Glutamatergic neuron (in vitro differentiated cells): Measurements from ENCODE around the gene MX1. TPM values are rescaled to one million over a fixed set of nuclear protein-coding genes. Genes with fewer than 3 reads are reported as not detected.

ENCODE experiments used
- DNase-seq: peaks from one replicate; pipeline ENCODE4 v3.0.0; 2022
- H3K27ac Mint-ChIP-seq: one replicate; pipeline ENCODE4 v1.8.0; 2020; ENCODE audit warnings: mild to moderate bottlenecking, mixed read lengths, inconsistent platforms; ENCODE audit not compliant: unreplicated experiment
- H3K27me3 Mint-ChIP-seq: one replicate; pipeline ENCODE4 v1.8.0; 2020; ENCODE audit warnings: mild to moderate bottlenecking, moderate library complexity, mixed read lengths, inconsistent platforms; ENCODE audit not compliant: unreplicated experiment
- H3K36me3 Mint-ChIP-seq: one replicate; pipeline ENCODE4 v1.8.0; 2020; ENCODE audit warnings: mild to moderate bottlenecking, mixed read lengths, inconsistent platforms; ENCODE audit not compliant: unreplicated experiment
- H3K4me1 Mint-ChIP-seq: one replicate; pipeline ENCODE4 v1.8.0; 2020; ENCODE audit warnings: mild to moderate bottlenecking, low read depth, mixed read lengths, inconsistent platforms; ENCODE audit not compliant: unreplicated experiment
- H3K4me3 Mint-ChIP-seq: one replicate; pipeline ENCODE4 v1.8.0; 2020; ENCODE audit warnings: mild to moderate bottlenecking, mixed read lengths, inconsistent platforms; ENCODE audit not compliant: unreplicated experiment
- H3K9me3 Mint-ChIP-seq: one replicate; pipeline ENCODE4 v1.8.0; 2020; ENCODE audit warnings: mild to moderate bottlenecking, moderate library complexity, mixed read lengths, inconsistent platforms; ENCODE audit not compliant: unreplicated experiment
- CTCF ChIP-seq: fragments of 200-600 bp; sonication (generic); IDR thresholded peaks from one replicate; pipeline ENCODE4 v1.5.0; 2021; ENCODE audit not compliant: partially characterized antibody, unreplicated experiment
- total RNA-seq: library from RNA; stranded (reverse); fragmentation: NEBNext Ultra II Directional; extraction: Animal tissue kit (Norgen Biotek cat#: 25700); gene quantifications from one replicate; pipeline ENCODE4 v1.2.1, GENCODE V29; 2021; ENCODE audit not compliant: unreplicated experiment

MX1 gene
- total RNA-seq, 1 donor from 2014 or later: 1.5 TPM

DNA sequence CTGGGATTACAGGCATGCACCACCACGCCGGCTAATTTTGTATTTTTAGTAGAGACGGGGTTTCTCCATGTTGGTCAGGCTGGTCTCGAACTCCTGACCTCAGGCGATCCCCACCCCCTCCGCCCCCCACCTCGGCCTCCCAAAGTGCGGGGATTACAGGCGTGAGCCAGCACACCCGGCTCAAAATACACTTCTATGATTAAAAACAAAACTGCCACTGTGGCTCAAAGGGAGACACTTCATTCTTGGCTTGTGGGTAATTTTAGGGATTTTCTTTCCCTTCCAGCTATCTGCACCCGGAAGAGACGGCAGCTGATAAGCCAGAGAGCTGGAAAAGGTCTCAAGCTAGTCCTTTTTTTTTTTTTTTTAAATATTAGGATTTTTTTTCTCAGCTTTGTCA is 57.4 kb downstream of the MX1 start:
- no peak for DNase-seq
- Mint-ChIP-seq H3K4me1 (no peaks in the 10 kb centered on the region), H3K36me3 (no peaks in the 10 kb centered on the region), H3K27ac (no peak overlapping the region), H3K27me3 (no peaks in the 10 kb centered on the region), H3K4me3 (no peak overlapping the region), H3K9me3 (no peaks in the 10 kb centered on the region)
- TF ChIP-seq CTCF: no peak

- TF ChIP-seq CTCF: no peak
- Mint-ChIP-seq H3K4me3 (no peak overlapping the region), H3K27ac (no peak overlapping the region), H3K36me3 (no peaks in the 10 kb centered on the region), H3K27me3 (no peaks in the 10 kb centered on the region), H3K9me3 (no peaks in the 10 kb centered on the region), H3K4me1 (no peaks in the 10 kb centered on the region)
- no peak for DNase-seq
Observed at GRCh38 chr21:41483973-41484372, 57.9 kb downstream of the MX1 start.

- Mint-ChIP-seq H3K36me3 (no peaks in the 10 kb centered on the region), H3K4me3 (no peak overlapping the region), H3K4me1 (no peaks in the 10 kb centered on the region), H3K9me3 (no peaks in the 10 kb centered on the region), H3K27ac (peak overlapping the region; percentile 41), H3K27me3 (no peaks in the 10 kb centered on the region)
- TF ChIP-seq CTCF: no peak
- no peak for DNase-seq
Observed at GRCh38 chr21:41487082-41487481, 61.0 kb downstream of the MX1 start.

GRCh38 chr21:41488080-41488479 is 62.0 kb downstream of the MX1 start:
- no peaks in the 10 kb centered on the region for H3K27me3 Mint-ChIP-seq
- H3K4me3 Mint-ChIP-seq: no peak overlapping the region
- no peak for TF ChIP-seq CTCF
- H3K9me3 Mint-ChIP-seq: no peaks in the 10 kb centered on the region
- no peaks in the 10 kb centered on the region for H3K4me1 Mint-ChIP-seq
- no peaks in the 10 kb centered on the region for H3K36me3 Mint-ChIP-seq
- DNase-seq: no peak
- H3K27ac Mint-ChIP-seq: no peak overlapping the region

DNA sequence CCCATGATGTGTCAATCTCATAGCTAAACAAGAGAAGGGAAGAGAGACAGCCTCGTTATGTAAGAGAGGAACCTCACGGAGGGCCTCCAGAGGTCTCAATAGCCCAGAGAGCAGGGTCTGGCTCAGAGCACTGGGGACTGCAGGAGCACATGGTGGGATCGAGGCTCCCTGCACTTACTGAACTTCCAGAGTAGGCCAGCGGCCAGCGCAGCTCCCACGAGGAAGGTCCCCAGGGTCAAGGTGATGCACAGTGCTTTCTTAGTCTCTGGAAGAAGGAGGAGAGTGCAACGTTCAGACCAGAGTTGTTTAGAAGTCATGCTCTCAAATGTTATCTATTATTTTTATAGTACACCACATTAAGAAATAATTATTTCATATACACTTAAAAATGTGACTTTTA is 63.3 kb downstream of the MX1 start:
- DNase-seq: no peak
- no peaks in the 10 kb centered on the region for H3K36me3 Mint-ChIP-seq
- H3K9me3 Mint-ChIP-seq: no peaks in the 10 kb centered on the region
- H3K27ac Mint-ChIP-seq: no peak overlapping the region
- no peak for TF ChIP-seq CTCF
- H3K4me3 Mint-ChIP-seq: no peak overlapping the region
- no peaks in the 10 kb centered on the region for H3K4me1 Mint-ChIP-seq
- no peaks in the 10 kb centered on the region for H3K27me3 Mint-ChIP-seq
